ENCODE results near the gene CSNK1D.

The CSNK1D gene

DNA sequence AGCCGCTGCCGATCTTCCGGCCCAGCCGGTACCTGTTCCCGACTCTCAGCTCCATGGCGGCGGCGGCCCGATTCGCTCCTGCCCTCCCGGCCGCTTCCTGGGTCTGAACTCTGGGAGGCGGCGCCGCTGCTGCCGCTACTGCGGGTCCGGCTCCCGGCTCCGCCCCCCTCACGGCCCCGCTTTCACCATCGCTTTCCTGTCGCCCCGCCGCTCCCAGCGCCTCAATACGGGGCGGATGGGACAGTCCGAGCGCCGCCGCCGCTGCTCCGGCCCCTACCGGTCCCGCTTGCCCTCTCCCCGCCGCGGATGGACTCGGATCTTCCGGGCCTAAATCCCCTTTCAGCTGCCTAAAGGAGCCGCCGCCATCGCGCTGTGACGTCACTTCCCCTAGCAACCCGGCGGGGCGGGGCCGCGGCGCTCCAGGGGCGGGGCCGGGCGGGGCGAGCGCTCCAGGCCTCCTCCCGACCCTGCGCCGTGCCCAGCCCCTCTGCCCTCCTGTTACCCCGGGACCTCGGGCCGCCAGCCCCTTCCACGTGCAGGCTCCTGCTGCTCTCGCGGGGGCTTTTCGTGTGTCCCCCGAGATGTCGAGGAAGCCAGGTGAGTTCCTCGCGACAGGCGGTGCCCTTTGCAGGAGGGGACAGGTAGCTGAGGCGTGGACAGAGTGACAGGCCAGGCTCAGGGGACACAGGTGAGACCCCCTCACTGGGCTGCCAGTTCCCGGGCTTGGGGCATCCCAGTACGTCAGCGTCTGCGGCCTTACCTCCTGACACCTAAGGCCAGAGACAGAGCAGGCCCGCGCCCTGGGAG, at the start of gene CSNK1D:
Gene CSNK1D (minus strand): TSS at position 374 of the 807 bp plus-strand sequence. CDS start 319 bp downstream, at position 55.
- peak; percentile 83 for DNase-seq (ENCODE audit: low read depth, low spot score)

- DNase-seq (ENCODE audit: low read depth, low spot score), result no peak
Measured at GRCh38 chr17:82322526-82323453, 49.3 kb upstream of the CSNK1D start.

- no peak for DNase-seq (ENCODE audit: low read depth, low spot score)
Measured at GRCh38 chr17:82321947-82322466, 48.5 kb upstream of the CSNK1D start.

GRCh38 chr17:82320956-82321927, 47.7 kb upstream of the CSNK1D start:
- DNase-seq (ENCODE audit: low read depth, low spot score), result peak; percentile 55

DNA sequence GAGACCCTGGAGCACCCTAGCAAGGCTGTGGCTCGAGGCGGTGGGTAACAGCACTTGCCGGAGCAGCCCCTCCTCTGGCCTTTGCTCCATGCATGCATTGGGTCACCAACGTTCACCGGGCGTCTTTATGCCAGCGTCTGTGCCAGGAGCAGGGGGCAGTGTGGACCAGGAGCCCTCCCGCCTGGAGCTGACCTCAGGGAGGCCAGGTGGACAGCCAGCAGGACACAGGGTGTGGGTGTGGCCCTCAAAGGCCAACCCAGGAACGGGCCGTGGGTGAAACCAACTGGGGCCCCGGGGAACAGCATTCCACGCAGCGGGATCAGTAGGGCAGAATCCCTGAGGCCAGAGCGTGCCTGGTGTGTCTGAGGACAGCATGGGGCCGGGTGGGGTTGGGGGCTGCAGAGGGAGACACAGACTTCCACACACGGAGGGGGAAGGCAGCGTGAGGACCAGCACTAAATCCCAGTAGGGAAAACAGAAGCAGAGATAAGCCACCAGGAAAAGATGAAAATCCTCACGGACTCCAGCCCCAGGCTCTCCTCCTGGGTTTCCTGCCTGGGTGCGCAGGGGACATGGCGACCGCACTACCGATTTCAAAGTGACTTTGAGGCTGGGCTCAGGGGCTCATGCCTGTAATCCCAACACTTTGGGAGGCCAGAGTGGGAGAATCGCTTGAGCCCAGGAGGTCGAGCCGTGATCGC, 46.8 kb upstream of the CSNK1D start:
- no peak for DNase-seq (ENCODE audit: low read depth, low spot score)

- no peak for DNase-seq (ENCODE audit: low read depth, low spot score)
Measured at GRCh38 chr17:82319619-82320062, 46.1 kb upstream of the CSNK1D start.

- no peak for DNase-seq (ENCODE audit: low read depth, low spot score)
Measured at GRCh38 chr17:82318772-82319606, 45.5 kb upstream of the CSNK1D start.

- no peak for DNase-seq (ENCODE audit: low read depth, low spot score)
Measured at GRCh38 chr17:82318169-82318498, 44.6 kb upstream of the CSNK1D start.

GRCh38 chr17:82317394-82318168, 44.1 kb upstream of the CSNK1D start, which contains the start of gene CD7:
TSS of gene CD7 (minus strand) at chr17:82317608. CDS start at chr17:82317495, 113 bp downstream.
- no peak for DNase-seq (ENCODE audit: low read depth, low spot score)

DNA sequence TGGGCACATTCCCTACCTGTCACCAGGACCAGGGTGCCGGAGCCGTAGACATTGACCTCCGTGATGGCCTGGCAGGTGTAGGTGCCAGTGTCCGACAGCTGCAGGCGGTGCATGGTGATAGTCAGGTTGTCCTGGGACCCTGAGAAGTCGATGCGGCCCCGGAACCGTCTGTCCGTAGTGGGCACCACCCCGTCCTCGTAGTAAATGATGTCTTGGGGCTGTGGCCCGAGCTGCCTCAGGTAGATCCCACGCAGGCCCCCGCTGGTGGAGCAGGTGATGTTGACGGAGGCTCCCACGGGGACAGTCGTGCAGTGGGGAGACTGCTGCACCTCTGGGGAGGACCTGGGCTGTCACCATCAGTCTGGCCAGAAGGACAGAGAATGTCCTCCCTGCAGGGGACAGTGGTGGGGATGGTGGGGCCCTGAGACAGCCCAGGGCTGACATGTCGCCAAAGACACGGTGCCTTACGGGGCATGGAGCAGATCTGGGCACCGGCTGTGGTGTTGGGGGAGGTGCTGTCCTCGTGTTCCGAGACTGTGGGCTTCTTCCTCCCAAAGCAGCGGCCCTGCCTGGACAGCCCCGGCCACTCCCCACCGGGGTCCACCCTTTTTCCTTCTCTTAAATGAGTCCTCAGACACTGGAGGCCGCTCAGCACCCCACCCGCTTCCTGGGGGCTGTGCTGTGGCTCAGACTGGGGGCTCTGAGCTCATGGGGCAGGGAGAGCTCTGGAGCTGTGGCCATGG, 43.3 kb upstream of the CSNK1D start:
- no peak for DNase-seq (ENCODE audit: low read depth, low spot score)

- DNase-seq (ENCODE audit: low read depth, low spot score), result no peak
Measured at GRCh38 chr17:82315703-82316358, 42.3 kb upstream of the CSNK1D start.

GRCh38 chr17:82314727-82315605, 41.5 kb upstream of the CSNK1D start:
- no peak for DNase-seq (ENCODE audit: low read depth, low spot score)

DNA sequence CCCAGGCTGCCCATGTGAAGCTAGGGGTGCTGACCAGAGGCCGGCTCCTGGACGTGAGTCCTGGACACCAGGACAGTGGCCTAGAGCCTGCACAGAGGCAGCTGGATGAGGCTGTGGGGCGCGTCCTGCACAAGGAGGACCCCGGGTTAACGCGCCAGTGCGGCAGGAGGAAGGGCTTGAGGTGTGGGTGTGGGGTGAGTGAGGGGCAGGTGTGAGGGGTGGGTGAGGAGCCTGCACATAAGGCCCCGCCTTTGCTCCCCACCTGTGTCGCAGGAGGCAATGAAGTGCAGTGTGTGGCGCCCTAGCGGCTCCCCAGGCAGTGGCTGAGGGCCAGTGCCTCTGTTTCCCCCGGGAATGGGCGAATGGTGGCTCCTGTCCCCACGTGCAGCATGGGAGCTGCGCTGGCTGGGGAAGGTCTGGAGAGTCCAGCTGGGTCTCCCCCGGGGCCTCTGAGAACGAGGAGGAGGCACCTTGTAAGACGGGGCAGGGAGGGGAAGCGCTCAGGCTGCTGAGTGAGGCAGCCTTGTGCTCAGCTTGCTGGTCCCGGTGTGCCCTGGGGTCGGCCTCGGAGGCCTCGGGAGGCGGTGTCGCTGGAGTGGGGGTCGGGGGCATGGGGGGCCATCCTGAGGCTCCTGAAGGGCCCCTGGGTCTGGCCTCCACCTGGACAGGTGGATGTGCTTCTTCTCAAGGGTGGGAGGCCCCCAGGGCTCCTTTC, 40.7 kb upstream of the CSNK1D start:
- no peak for DNase-seq (ENCODE audit: low read depth, low spot score)

DNA sequence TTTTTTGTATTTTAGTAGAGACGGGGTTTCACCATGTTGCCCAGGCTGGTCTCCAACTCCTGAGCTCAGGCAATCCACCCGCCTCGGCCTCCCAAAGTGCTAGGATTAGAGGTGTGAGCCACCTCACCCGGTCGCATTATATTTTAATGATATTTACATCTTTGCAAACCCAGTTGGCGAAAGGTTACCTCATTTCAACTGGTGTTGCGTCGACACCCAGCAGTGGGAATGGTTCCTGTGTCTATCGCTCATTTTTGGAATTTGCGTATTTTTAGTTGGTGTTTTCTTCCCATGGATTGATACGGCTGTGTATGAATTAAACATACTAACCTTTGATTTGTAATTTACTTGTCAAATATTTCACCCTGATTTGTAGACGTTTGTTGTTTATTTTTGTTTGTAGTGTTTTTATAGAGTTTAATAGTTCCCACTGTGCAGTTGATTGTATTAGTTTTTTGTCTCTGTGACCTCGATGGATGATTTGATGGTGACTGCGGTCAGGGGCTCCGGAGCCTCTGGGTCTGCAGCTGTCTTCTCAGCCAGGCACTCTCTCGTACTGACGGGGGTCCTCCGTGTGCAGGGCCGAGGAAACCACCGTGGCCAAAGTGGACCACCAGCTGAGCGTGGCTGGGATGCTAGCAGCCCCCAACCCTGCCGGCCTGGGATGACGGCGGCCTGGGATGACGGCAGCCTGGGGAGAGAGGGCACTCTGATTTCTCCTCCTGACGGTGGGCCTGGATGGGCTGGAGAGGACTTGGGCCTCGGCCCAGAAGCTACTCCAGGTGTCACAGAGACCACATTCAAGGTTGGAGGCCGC, 39.9 kb upstream of the CSNK1D start:
- no peak for DNase-seq (ENCODE audit: low read depth, low spot score)

GRCh38 chr17:82311971-82312370, 38.5 kb upstream of the CSNK1D start:
- no peak for DNase-seq (ENCODE audit: low read depth, low spot score)
